ENCODE results near the gene MRPL16.

The MRPL16 gene

GRCh38 chr11:59810911-59811259, 307 bp upstream of the MRPL16 start:
- peak overlapping the region; percentile 98 for H3K4me3 ChIP-seq (ENCODE audit: low read length)
- no peak for DNase-seq (ENCODE audit: low read depth)
- no peak for TF ChIP-seq CTCF (conservative IDR thresholded peaks at IDR 0.05; ENCODE audit: low read length)

GRCh38 chr11:59807047-59807610, 3.4 kb downstream of the MRPL16 start:
- DNase-seq (ENCODE audit: low read depth): no peak
- no peak overlapping the region for H3K4me3 ChIP-seq (ENCODE audit: low read length)
- no peak for TF ChIP-seq CTCF (conservative IDR thresholded peaks at IDR 0.05; ENCODE audit: low read length)

- no peak for TF ChIP-seq CTCF (conservative IDR thresholded peaks at IDR 0.05; ENCODE audit: low read length)
- no peak for DNase-seq (ENCODE audit: low read depth)
These were observed 6.5 kb downstream of the MRPL16 start for GRCh38 chr11:59804061-59804460.

GRCh38 chr11:59802639-59803176, 7.9 kb downstream of the MRPL16 start:
- TF ChIP-seq CTCF (conservative IDR thresholded peaks at IDR 0.05; ENCODE audit: low read length): peak; percentile 69

More at GRCh38 chr11:59804061-59804460, 6.5 kb downstream of the MRPL16 start:
- H3K4me3 ChIP-seq (ENCODE audit: low read length): no peak overlapping the region

GRCh38 chr11:59801981-59802638, 8.5 kb downstream of the MRPL16 start:
- peak; percentile 33 for DNase-seq (ENCODE audit: low read depth)
- no peak for TF ChIP-seq CTCF (conservative IDR thresholded peaks at IDR 0.05; ENCODE audit: low read length)
- H3K4me3 ChIP-seq (ENCODE audit: low read length): no peak overlapping the region

More at GRCh38 chr11:59802639-59803176, 7.9 kb downstream of the MRPL16 start:
- H3K4me3 ChIP-seq (ENCODE audit: low read length): no peak overlapping the region
- DNase-seq (ENCODE audit: low read depth): peak; percentile 52

GRCh38 chr11:59801160-59801706, 9.3 kb downstream of the MRPL16 start:
- no peak for DNase-seq (ENCODE audit: low read depth)
- no peak for TF ChIP-seq CTCF (conservative IDR thresholded peaks at IDR 0.05; ENCODE audit: low read length)
- no peak overlapping the region for H3K4me3 ChIP-seq (ENCODE audit: low read length)
